ENCODE measurements around the gene DCST1. TPM values are rescaled to one million over a fixed set of nuclear protein-coding genes. Genes with fewer than 3 reads are reported as not detected.

Gene DCST1
- total and polyA plus RNA-seq, 2 of the 8 experiments (the other 6 are each of a cell fraction or from before 2014, with no cell fraction given), result not detected

DNA sequence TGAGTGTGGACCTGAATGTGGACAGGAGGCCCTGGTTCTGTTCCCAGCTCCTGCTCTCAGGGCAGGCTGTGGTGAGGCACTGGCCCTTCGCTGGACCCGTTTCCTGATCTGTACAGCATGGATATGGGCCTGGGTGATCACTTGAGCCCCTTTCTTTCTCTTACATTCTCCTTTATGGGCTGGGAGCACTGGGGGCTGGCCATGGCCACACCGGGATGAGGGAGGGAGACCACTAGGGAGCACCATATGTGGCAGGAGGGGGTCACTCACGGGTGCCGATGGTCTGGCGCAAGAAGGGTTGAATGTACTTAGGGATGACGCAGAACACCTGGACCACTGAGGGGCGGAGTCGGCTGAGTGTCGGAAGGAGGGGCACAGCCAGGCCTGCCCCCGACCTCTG lies 2.7 kb upstream of the DCST1 start (continued):
- TF ChIP-seq, protein P1, sequence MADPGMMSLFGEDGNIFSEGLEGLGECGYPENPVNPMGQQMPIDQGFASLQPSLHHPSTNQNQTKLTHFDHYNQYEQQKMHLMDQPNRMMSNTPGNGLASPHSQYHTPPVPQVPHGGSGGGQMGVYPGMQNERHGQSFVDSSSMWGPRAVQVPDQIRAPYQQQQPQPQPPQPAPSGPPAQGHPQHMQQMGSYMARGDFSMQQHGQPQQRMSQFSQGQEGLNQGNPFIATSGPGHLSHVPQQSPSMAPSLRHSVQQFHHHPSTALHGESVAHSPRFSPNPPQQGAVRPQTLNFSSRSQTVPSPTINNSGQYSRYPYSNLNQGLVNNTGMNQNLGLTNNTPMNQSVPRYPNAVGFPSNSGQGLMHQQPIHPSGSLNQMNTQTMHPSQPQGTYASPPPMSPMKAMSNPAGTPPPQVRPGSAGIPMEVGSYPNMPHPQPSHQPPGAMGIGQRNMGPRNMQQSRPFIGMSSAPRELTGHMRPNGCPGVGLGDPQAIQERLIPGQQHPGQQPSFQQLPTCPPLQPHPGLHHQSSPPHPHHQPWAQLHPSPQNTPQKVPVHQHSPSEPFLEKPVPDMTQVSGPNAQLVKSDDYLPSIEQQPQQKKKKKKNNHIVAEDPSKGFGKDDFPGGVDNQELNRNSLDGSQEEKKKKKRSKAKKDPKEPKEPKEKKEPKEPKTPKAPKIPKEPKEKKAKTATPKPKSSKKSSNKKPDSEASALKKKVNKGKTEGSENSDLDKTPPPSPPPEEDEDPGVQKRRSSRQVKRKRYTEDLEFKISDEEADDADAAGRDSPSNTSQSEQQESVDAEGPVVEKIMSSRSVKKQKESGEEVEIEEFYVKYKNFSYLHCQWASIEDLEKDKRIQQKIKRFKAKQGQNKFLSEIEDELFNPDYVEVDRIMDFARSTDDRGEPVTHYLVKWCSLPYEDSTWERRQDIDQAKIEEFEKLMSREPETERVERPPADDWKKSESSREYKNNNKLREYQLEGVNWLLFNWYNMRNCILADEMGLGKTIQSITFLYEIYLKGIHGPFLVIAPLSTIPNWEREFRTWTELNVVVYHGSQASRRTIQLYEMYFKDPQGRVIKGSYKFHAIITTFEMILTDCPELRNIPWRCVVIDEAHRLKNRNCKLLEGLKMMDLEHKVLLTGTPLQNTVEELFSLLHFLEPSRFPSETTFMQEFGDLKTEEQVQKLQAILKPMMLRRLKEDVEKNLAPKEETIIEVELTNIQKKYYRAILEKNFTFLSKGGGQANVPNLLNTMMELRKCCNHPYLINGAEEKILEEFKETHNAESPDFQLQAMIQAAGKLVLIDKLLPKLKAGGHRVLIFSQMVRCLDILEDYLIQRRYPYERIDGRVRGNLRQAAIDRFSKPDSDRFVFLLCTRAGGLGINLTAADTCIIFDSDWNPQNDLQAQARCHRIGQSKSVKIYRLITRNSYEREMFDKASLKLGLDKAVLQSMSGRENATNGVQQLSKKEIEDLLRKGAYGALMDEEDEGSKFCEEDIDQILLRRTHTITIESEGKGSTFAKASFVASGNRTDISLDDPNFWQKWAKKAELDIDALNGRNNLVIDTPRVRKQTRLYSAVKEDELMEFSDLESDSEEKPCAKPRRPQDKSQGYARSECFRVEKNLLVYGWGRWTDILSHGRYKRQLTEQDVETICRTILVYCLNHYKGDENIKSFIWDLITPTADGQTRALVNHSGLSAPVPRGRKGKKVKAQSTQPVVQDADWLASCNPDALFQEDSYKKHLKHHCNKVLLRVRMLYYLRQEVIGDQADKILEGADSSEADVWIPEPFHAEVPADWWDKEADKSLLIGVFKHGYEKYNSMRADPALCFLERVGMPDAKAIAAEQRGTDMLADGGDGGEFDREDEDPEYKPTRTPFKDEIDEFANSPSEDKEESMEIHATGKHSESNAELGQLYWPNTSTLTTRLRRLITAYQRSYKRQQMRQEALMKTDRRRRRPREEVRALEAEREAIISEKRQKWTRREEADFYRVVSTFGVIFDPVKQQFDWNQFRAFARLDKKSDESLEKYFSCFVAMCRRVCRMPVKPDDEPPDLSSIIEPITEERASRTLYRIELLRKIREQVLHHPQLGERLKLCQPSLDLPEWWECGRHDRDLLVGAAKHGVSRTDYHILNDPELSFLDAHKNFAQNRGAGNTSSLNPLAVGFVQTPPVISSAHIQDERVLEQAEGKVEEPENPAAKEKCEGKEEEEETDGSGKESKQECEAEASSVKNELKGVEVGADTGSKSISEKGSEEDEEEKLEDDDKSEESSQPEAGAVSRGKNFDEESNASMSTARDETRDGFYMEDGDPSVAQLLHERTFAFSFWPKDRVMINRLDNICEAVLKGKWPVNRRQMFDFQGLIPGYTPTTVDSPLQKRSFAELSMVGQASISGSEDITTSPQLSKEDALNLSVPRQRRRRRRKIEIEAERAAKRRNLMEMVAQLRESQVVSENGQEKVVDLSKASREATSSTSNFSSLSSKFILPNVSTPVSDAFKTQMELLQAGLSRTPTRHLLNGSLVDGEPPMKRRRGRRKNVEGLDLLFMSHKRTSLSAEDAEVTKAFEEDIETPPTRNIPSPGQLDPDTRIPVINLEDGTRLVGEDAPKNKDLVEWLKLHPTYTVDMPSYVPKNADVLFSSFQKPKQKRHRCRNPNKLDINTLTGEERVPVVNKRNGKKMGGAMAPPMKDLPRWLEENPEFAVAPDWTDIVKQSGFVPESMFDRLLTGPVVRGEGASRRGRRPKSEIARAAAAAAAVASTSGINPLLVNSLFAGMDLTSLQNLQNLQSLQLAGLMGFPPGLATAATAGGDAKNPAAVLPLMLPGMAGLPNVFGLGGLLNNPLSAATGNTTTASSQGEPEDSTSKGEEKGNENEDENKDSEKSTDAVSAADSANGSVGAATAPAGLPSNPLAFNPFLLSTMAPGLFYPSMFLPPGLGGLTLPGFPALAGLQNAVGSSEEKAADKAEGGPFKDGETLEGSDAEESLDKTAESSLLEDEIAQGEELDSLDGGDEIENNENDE (IDR thresholded peaks at IDR 0.05; ENCODE audit: insufficient replicate concordance, low read length), result no peak
- TF ChIP-seq MAFK (IDR thresholded peaks at IDR 0.05; ENCODE audit: low read depth, low read length), result no peak
- no peak for TF ChIP-seq JUN (IDR thresholded peaks at IDR 0.05; ENCODE audit: low read depth, low read length)
- TF ChIP-seq RAD21 (IDR thresholded peaks at IDR 0.05 in 1 of 2, conservative IDR thresholded peaks at IDR 0.05 in 1 of 2; ENCODE audit: low read depth in 2 of 2, low read length in 2 of 2), result no peak
